ENCODE results near the gene GATB.

GATB gene, protein sequence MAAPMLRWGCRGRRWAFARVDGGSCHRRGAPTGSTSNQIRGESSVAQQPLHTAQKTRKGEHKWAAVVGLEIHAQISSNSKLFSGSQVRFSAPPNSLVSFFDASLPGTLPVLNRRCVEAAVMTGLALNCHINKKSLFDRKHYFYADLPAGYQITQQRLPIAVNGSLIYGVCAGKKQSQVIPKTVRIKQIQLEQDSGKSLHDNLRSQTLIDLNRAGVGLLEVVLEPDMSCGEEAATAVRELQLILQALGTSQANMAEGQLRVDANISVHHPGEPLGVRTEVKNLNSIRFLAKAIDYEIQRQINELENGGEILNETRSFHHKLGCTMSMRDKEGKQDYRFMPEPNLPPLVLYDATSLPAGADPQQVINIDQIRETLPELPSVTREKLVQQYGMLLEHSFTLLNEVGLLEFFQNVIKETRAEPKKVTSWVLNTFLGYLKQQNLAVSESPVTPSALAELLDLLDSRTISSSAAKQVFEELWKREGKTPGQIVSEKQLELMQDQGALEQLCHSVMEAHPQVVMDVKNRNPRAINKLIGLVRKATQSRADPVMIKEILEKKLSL

DNA sequence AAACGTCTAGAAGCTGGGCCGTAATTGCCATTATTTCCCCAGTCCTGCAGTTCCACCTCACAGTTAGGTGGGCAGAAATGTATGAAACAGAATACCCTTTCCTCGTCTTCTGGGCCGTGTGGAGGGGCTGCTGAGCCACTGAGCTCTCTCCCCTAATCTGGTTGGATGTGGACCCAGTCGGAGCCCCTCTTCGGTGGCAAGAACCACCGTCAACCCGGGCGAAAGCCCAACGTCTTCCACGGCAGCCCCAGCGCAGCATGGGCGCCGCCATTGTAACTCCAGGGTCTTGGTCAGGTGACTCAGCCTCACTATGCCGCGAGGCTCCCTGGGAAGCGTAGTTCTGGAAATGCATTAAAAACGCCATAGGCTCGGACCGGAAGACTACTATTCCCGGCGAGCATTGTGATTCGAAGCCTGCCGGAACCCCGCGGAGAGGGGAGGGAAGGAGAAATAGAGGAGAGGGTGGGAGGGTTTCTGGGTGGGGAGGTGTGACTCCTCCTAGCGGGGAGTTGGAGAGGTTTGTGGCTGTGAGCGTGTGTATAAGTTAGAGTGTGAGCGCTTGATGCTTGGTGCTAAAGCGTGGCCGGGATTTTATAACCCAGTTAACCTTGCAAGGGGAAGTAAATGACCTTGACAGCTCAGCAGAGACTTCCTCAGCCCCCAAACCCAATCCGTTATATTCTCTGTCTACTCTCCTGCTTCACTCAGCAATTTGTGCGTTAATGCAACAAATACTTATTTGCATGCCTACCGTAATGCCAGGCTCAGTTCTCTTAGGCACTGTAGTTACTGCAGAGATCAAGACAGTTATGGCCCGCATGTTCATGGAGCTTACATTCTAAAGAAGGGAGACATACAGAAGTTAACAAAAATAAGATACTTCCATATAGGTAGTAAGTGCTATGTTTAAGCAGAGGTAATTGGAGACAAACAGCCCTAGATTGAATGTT lies at the start of gene GATB:
Gene GATB (minus strand): TSS at position 296 of the 950 bp plus-strand sequence. CDS start 25 bp downstream, at position 271.
- DNase-seq = peak; percentile 98

DNA sequence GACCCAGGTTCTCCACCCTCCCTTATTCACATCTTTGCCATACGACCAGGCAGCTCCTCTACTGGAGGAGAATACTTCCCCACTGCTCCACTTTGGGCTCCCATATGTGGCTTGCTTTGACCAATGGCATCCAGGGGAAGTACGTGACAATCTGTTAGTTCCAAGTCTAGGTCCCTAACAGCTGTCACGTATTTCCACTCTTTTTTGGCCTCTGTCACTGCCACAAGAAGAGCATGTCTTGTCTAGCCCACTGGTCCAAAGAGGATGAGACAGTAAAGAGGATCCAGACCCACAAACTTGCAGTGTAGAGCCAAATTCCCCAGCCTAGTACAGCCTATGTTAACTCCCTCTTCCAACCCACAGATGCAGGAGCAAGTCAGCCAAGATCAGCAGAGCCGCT lies 49.7 kb upstream of the GATB start:
- no peak for DNase-seq

DNA sequence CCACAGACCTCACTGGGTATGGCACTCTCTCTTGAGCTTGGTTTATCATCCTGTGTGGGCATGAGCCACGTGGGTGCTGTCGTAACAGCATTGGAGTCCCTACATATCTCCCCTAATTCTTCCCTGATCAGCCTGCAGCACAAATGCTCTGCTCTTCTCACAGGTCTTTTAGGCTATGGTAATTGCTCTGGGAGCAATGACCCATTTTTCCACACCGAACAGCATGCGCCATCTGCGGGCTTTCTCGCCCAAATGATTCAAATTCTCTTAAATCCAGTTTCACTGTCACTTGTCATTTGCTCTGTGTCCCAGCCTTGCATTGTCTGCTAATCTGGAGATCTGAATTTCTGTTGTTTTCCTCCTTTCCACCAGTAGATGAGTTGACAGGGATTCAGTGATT lies 48.9 kb upstream of the GATB start:
- DNase-seq = no peak

DNA sequence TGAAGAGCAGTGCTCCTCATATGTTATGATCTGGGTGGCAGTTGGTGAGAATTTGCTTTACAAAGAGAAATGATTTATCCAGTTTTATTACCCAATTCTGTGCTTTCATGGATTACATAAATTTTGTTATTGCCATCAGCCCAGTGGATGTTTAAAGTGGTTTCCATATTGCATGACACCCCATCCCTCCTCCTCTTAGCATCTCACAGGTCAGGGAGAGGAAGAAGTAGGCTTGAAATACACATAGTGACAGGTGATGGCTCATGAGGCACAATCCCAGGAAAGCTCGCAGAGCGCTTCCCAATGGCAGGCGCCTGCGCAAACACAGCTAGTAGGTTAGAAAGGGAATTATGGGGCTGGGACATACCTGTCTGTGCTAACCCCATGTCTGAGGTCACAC lies 47.7 kb upstream of the GATB start:
- DNase-seq = no peak

DNA sequence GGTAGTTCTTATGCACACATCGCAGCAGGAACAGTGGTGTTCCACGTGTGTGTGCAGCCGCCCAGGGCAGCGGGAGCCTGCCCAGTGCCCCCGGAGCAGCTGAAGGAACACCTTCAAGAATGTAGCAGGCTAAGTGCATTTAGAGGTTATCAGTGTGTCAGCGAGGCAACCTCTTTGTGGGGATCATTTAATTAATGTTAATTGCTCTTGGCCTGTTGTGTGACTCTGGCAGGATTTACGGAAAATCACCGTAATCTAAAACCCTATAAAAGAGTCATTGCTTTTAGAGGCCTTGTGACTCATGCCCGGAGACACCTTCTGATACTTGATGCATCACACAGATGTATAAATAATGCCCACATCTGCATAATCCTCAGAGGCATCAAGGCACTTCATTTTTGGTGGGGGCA lies 47.3 kb upstream of the GATB start:
- no peak for DNase-seq

DNA sequence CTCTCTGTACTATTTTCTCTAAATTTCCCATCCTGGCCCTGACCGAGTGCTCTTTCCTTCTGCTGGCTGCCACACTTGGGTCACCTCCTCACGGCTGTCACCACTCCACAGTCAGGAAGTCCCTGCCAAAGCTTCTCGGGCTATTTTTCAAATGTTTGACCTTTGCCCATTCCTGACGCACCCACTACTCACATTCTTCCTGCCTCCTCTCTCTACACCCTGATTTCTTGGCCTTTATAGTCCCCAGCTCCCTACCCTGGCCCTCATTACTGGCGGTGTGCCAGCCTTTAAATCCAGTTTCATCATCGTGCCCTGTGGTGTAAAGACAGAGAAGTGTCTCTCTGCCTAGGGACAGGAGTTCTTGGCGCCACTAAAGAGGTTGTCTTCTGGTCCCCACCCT lies 46.4 kb upstream of the GATB start:
- DNase-seq = peak; percentile 7

DNA sequence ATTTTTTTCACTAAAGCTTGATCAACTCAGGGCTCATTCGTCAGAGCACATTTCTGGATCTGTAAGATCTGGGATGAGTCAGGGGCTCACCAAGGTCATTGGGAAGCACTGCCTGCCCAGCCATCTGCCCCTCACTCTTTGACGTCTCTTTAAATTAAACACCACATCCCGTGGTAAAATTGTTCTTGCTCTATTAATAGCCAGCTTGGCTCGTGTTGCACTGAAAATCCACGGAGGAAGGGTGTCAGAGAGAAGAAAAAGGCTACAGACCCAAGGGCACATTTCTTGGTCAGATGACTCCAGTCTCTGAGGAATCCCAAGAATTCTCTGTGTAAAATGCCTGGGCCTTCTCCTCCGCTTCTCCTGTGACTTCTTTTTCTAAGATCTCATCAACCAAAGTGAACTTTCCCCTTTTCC lies 45.7 kb upstream of the GATB start:
- no peak for DNase-seq

DNA sequence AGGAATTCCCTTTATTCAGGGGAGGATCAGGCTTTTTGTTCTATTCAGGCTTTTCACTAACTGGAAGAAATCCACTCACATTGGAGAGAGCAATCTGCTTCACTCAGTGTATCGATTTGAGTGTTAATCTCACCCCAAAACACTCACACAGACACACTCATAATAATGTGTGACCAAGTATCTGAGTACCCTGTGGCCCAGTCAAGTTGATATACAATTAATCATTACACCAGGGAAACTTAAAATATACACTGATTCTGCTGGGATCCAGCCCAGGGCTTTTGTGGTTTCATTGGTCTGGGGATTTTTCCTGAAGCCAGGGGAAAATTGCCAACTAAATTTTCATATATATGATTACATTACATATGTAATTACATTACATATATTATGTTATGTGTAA lies 44.0 kb upstream of the GATB start:
- no peak for DNase-seq

DNA sequence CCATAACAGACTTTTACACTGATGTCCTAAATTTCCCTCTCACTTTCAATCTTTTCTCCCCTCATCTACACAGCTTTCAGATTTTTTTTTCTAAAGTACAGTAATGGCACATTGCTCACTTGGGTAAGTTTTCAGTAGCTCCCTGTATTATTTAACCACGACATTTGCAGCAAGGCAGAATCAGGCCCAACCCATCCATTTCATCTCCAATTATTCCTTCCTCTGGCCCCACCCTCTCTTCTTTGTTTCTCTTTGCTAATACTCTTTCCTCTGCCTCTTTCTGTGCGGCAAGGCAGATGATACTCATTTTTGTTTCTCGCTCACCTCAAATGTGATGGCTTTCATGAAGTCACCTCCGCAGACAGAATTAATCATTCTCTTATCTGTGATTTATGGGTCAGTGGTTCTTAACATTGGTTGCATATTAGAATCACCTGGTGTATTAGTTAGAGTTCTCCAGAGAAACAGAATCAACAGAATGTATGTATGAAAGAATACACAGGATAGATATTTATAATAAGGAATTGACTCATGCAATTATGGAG lies 43.4 kb upstream of the GATB start:
- no peak for DNase-seq

DNA sequence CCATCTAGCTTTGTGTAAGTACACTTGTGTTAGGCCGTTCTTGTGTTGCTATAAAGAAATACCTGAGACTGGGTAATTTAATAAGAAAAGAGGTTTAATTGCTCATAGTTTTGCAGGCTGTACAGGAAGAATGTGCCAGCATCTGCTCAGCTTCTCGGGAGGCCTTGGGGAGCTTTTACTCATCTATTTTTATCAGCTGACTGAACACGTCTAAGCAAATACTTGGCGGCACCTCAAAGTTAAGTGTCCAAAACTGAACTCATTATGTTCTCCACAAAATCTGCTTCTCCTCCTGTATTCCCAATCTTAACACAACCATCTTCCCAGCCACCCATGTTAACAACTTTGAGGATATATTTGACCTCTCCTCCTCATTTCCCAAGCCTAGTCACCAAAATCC lies 42.4 kb upstream of the GATB start:
- no peak for DNase-seq

DNA sequence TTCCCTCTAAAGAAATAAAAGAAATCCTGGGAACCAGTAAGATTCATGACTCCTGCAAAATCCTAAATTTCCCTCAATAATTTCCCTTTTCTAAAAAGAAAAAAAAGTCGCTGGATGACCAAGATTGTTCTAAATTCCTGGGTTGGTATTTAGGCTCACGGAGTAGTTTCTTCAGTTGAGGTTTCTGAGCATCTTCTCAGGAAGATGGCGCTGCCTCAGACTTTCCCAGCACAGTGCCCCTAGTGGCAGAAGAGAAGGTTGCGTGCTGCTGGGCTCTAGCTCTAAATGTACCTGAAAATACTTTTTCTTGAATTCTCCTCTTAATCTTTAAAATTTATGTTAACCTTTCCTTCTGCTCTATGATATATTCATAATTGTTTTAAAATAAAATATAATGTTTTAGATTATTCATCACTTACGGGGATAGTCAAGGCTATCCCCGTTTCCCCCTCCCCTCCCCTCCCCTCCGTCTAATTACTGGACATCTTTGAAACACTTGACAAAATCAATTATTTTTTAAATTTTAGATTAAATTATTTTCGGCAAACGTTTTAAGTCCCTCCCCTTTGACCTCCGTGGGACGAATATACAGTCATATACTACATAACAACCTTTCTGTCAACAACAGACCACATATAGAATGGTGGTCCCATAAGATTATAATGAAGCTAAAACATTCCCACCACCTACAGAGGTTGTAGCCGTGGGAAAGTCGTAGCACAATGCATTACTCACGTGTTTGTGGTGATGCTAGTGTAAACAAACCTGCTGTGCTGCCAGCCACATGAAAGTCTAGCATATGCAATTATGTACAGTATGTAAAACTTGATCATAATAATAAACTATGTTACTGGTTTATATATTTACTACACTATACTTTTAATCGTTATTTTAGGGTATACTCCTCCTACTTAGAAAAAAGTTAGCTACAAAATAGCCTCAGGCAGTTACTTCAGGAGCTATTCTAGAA lies 41.0 kb upstream of the GATB start:
- peak; percentile 81 for DNase-seq

DNA sequence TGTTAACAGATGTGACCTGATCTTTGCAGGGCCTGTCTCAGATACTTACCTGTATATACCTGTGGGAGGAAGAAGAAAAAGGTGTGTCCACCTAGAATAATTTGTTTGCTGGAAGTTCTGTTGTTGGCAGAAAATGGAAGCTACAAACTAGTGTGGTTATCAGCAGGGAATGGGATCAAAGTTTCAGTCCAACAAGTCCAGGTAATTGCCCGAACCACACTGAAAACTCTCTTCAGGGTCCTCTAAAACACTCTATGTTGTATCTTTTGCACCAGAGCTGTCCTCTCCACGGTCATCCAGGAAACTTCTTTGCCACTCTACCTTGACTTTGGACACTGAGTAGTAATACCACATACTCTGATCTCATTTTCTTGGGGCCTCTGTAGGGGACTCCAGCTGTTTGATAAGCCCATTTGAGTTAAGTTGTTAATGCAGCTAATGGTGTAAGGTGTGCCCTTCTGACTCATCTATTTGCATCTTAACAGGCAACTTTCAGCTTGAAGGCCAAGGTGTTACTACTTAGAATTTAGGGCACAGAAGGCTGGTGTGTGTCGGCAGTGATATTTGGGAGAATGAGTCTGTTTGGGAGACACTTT lies 38.7 kb upstream of the GATB start:
- DNase-seq = no peak

DNA sequence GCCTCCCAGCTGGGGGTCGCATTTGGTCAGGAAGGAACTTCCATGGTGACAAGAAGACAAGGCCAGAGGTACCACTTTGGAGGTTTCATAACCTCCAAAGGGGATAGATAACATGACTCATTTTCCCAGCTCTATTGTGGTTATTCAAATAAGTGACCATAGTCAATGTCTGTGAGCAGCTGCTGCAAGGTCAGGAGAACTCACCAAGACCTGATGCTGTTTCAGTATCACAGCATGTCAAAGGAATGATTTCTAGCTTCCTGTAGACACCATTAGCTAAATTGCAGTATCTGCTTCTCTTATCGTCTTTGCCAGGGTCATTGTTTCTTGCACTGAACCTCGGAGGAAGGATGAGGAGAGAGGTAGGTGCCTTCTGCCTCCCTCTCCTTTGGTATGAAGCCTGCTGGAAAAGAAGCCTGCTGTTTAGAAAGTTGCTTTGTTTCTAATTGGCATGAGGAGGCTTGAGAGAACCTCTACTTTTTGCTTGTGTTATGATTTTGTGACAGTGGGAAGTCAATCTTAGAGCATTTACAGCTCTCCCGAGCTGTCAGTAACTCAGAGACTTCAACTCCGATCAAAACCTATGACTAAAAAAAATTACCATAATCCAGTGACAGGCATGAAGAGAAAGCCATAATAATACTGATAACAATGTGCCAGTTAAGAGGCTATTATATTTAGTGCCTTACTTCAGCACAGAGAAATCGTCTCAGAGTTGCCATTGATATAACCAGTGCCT lies 38.0 kb upstream of the GATB start:
- no peak for DNase-seq

DNA sequence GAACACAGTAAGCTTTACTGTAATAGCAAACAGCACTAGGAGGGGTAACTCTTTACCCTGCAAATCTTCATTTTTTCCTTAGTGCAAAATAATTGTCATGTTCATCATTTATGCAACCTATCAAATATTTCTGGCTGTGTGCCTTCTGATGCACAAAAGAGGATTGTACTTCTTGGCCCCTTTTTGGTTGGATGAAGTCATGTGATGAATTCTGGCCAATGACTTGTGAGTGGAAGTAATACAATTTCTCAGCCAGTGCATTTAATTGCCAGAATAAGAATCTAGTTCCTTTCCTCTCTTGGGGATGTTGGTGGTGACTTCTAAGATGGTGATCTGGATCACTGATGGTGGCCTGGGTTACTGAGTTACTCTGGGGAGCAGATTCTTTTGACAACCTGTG lies 37.0 kb upstream of the GATB start:
- DNase-seq = no peak

DNA sequence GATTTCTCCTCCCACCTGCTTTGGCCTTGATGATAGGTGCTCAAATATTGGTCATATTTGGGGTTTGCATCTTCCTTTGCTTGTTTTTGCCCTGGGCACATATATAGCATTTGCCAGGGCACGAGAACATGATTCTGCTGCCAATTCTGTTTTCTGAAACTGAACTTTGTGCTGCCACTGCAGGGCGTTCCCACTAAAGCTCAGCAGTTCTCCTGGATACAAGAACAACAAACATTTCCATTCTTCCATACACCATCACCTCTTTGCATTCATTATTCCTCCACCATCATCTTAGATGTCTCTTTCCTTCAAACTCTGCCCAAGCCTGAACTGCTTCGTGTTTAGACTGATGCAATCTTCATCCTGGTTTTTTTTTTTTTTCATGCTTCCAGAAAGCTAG lies 36.3 kb upstream of the GATB start:
- DNase-seq = no peak

DNA sequence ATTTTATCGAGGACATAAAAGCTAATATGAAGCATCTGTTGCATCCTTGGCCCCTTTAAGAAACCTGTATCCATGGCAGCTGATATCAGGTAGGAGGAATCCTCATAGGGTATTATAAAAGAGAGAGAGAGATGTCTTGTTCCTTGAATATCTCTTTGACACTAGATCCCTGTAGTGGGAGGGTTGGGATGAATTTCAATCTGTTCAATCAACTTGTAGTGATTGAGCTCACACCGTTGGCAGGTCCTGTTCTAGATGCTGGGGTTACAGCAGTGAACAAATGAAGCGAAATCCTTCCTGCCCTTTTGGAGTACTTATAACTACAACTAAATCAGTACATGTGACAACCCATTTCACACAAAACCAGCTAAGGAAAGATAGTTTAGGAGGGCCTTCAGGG lies 35.3 kb upstream of the GATB start:
- DNase-seq = no peak

DNA sequence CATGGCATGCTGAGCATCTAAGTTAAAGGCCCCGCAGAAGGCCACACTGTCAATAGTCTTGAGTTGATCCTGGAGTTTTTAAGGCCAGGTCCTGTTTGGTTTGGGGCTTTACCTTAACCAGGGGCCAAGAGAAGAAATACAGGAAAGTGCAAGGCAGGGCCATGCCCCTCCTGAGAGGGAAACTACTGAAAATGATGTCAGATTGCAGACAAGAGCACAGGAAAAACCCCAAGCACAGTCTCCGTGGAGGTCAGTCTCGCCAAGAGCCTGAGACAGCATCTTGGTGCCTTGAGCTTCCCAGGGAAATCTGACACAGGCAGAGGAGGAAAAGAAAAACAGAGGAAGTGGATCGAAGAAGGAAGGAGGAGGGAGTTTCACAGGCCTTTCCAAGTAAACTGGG lies 32.2 kb upstream of the GATB start:
- no peak for DNase-seq

DNA sequence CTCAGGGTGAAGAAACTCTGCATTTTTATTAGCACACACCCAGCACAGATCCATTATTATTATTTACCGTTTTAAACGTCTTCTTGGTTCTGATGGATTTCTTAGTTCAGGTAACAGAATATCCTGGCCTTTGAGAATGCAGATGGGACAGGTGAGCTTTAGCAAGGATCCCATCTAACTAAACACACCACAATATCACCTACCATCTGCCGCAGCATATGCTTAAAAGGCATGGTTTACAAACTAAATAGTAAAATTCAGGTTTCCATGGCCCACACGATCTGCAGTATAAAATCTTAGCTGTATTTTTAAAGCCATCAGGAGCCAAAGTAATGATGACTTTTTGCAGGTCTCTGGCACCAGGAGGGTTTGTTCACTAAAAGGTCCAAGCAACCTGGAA lies 31.7 kb upstream of the GATB start:
- DNase-seq = no peak

DNA sequence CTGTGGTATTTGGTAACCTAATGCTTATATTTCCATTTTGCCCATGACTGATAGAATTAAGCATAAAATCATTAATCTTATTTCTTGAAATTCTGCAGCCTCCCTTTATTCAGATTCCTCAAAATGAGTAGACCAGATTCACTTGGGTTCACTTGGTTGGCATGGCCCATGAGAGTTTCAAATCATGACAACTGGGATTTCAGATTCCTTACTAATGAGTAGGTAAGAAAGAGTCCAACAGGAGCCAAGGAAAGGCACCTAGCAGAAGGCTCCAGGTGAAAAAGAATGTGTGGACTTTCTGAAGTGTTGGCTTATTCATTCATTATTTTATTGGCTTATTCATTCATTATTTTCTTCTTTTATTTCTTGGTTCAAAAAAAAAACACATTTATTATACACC lies 27.2 kb upstream of the GATB start:
- DNase-seq = no peak

DNA sequence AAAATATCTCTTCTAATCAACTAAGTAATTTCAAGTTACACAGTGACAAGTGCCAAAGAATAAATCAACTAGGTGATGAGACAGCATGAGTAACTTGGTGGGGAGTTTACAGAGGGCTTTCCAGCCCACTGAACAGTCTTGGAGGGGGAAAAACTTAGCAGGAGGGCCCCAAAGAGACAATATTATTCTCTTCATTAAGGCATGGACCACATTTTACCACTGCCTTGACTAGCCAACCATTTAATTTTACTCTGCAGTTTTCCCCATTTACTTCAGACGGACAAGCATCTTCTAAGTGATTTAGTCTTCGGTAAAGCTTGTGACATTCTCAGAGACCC lies 25.3 kb upstream of the GATB start:
- DNase-seq = no peak

DNA sequence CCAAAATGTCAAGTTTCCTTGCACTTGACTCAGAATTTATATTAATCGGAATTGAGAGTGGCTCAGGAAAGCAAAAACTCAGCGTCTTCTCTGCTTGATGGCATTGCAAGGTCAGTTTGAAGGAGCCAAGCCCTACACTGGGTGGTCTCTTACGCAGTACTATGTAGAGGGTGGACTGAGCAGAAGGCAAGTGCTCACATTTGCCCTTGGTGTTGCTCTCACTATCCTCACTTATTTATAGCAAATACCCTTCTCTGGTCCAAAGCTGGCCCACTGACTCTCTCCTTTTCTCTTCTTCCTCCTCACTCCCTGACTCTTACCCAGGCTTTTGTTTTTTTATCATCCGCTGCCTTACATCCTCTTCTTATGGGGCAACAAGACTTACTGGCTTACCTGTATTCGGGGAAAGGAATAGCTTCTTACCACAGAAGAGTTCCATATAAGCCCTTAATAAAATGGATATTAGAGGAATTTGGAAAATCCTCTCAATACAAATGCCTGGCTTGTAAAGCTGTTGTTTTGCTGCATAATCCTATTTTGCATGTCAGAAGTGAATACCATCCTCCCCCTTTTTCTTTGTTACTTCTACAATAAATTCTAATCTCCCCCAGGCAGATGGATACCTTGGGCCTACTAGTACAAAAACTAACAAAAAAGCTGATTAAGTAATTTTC lies 24.8 kb upstream of the GATB start:
- DNase-seq = no peak

Data from OCI-M1 (cell line).